WTC11 (cell line): ENCODE results near the gene CYB561D1. TPM values are rescaled to one million over a fixed set of nuclear protein-coding genes. Genes with fewer than 3 reads are reported as not detected.

Experiments
- ATAC-seq: fragments of 200-7000 bp; cut with Tn5 transposase; 2 replicates; pipeline ENCODE4 v1.10.0; 2021; ENCODE audit warnings: mild to moderate bottlenecking, moderate library complexity
- CTCF ChIA-PET: fragments of 300-600 bp; sonication (Branson Sonifier 250); formaldehyde crosslinking; loops from one replicate; lab custom pipeline; 2021; ENCODE audit warnings: antibody characterized with exemption; lab: Charles Lee
- POLR2A ChIA-PET: fragments of 350-600 bp; sonication (Branson Sonifier 250); formaldehyde crosslinking; loops from one replicate; lab custom pipeline; 2021; ENCODE audit warnings: antibody characterized with exemption; lab: Charles Lee
- DNase-seq: peaks from one replicate; pipeline ENCODE4 v3.0.0; 2021; ENCODE audit warnings: low spot score
- H3K27ac Mint-ChIP-seq: 2 replicates; pipeline ENCODE4 v1.8.0; 2021; ENCODE audit warnings: mixed read lengths
- H3K27me3 Mint-ChIP-seq: 2 replicates; pipeline ENCODE4 v1.8.0; 2021; ENCODE audit warnings: low read depth, mild to moderate bottlenecking, moderate library complexity, mixed read lengths
- H3K36me3 Mint-ChIP-seq: 2 replicates; pipeline ENCODE4 v1.8.0; 2021; ENCODE audit warnings: mixed read lengths
- H3K4me1 Mint-ChIP-seq: 2 replicates; pipeline ENCODE4 v1.8.0; 2022; ENCODE audit warnings: mixed read lengths
- H3K4me3 Mint-ChIP-seq: 2 replicates; pipeline ENCODE4 v1.8.0; 2021; ENCODE audit warnings: mild to moderate bottlenecking, moderate library complexity, mixed read lengths
- H3K9me3 Mint-ChIP-seq: 2 replicates; pipeline ENCODE4 v1.8.0; 2021; ENCODE audit warnings: mixed read lengths
- ARID4B ChIP-seq: sonication (generic); formaldehyde crosslinking; IDR thresholded peaks from 2 replicates; pipeline ENCODE4 v1.8.0; 2023; ENCODE audit warnings: missing genetic modification reagents, mild to moderate bottlenecking, borderline replicate concordance
- ATF1 ChIP-seq: sonication (generic); formaldehyde crosslinking; IDR thresholded peaks from 2 replicates; pipeline ENCODE4 v1.8.1; 2023; ENCODE audit warnings: mild to moderate bottlenecking, moderate library complexity, missing genetic modification reagents
- CBFB ChIP-seq: sonication (generic); formaldehyde crosslinking; IDR thresholded peaks from 2 replicates; pipeline ENCODE4 v1.8.1; 2022; ENCODE audit warnings: mild to moderate bottlenecking, low read depth, missing genetic modification reagents
- EMX1 ChIP-seq: fragments of 250-450 bp; sonication (Bioruptor Pico); IDR thresholded peaks from 2 replicates; pipeline ENCODE4 v1.8.0; 2021; ENCODE audit warnings: mild to moderate bottlenecking
- FOXP1 ChIP-seq: sonication (generic); formaldehyde crosslinking; IDR thresholded peaks from 2 replicates; pipeline ENCODE4 v1.8.0; 2022; ENCODE audit warnings: missing genetic modification reagents, mild to moderate bottlenecking, moderate library complexity, borderline replicate concordance
- GABPB1 ChIP-seq: sonication (generic); formaldehyde crosslinking; IDR thresholded peaks from 2 replicates; pipeline ENCODE4 v1.8.1; 2023; ENCODE audit warnings: mild to moderate bottlenecking, missing genetic modification reagents
- HMGXB4 ChIP-seq: sonication (generic); formaldehyde crosslinking; IDR thresholded peaks from 2 replicates; pipeline ENCODE4 v1.8.1; 2023; ENCODE audit warnings: mild to moderate bottlenecking, moderate library complexity, missing genetic modification reagents
- JAZF1 ChIP-seq: fragments of 250-450 bp; sonication (Bioruptor Pico); IDR thresholded peaks from 2 replicates; pipeline ENCODE4 v1.9.0; 2021; ENCODE audit warnings: moderate library complexity, mild to moderate bottlenecking, inconsistent platforms
- KAT7 ChIP-seq: sonication (generic); formaldehyde crosslinking; IDR thresholded peaks from 2 replicates; pipeline ENCODE4 v1.8.1; 2023; ENCODE audit warnings: missing genetic modification reagents, mild to moderate bottlenecking, borderline replicate concordance
- NFYB ChIP-seq: sonication (generic); formaldehyde crosslinking; conservative IDR thresholded peaks from 2 replicates; pipeline ENCODE4 v1.8.0; 2022; ENCODE audit warnings: low read depth, missing genetic modification reagents
- NR1H2 ChIP-seq: sonication (generic); formaldehyde crosslinking; IDR thresholded peaks from 2 replicates; pipeline ENCODE4 v1.9.0; 2021; ENCODE audit warnings: mild to moderate bottlenecking, moderate library complexity, missing genetic modification reagents
- SP1 ChIP-seq: sonication (generic); formaldehyde crosslinking; conservative IDR thresholded peaks from 2 replicates; pipeline ENCODE4 v1.8.1; 2022; ENCODE audit warnings: missing genetic modification reagents
- TEAD1 ChIP-seq: sonication (generic); formaldehyde crosslinking; IDR thresholded peaks from 2 replicates; pipeline ENCODE4 v1.8.0; 2022; ENCODE audit warnings: mild to moderate bottlenecking, missing genetic modification reagents
- USF1 ChIP-seq: sonication (generic); formaldehyde crosslinking; IDR thresholded peaks from 2 replicates; pipeline ENCODE4 v1.8.0; 2022; ENCODE audit warnings: mild to moderate bottlenecking, missing genetic modification reagents
- ZBTB21 ChIP-seq: sonication (generic); formaldehyde crosslinking; IDR thresholded peaks from 2 replicates; pipeline ENCODE4 v1.8.1; 2023; ENCODE audit warnings: mild to moderate bottlenecking, missing genetic modification reagents, borderline replicate concordance
- ZNF219 ChIP-seq: sonication (generic); formaldehyde crosslinking; IDR thresholded peaks from 2 replicates; pipeline ENCODE4 v1.8.0; 2023; ENCODE audit warnings: missing genetic modification reagents, mild to moderate bottlenecking, borderline replicate concordance
- ZNF396 ChIP-seq: fragments of 250-450 bp; sonication (Bioruptor Pico); IDR thresholded peaks from 2 replicates; pipeline ENCODE4 v1.8.0; 2021; ENCODE audit warnings: mild to moderate bottlenecking, moderate library complexity, borderline replicate concordance
- ZNF532 ChIP-seq: fragments of 250-450 bp; sonication (Bioruptor Pico); IDR thresholded peaks from 2 replicates; pipeline ENCODE4 v1.9.0; 2021; ENCODE audit warnings: mild to moderate bottlenecking, borderline replicate concordance
- ZNF671 ChIP-seq: fragments of 250-450 bp; sonication (Bioruptor Pico); IDR thresholded peaks from 2 replicates; pipeline ENCODE4 v1.8.0; 2021; ENCODE audit warnings: mild to moderate bottlenecking
- total RNA-seq: library from RNA; stranded (reverse); gene quantifications from 3 replicates; pipeline ENCODE4 v1.2.3, GENCODE V29; 2021

CYB561D1 gene
- total RNA-seq, 1 experiment from 2014 or later: 6.7 TPM

GRCh38 chr1:109466452-109467300 is 27.2 kb upstream of the CYB561D1 start, which contains the start of gene SYPL2 (continued):
- peak; percentile 17; the same call in 1 of the 2 replicates for TF ChIP-seq ARID4B (CRISPR knock-in tag)
- TF ChIP-seq ZBTB21 (CRISPR knock-in tag): no peak
- peak; percentile 93 for TF ChIP-seq USF1
- TF ChIP-seq ZNF396: no peak
- TF ChIP-seq CBFB (CRISPR knock-in tag): 0 out of 2 replicates have a peak, but pooled peaks have one; percentile 38
- TF ChIP-seq GABPB1 (CRISPR knock-in tag): no peak

GRCh38 chr1:109467301-109467777 is 26.6 kb upstream of the CYB561D1 start:
- POLR2A ChIA-PET: no interaction called here
- ATAC-seq: peak; percentile 48

GRCh38 chr1:109468061-109468460 is 25.8 kb upstream of the CYB561D1 start:
- CTCF ChIA-PET: interaction anchor here (1.3 to 2.9 kb wide), 4 partner anchors 15 to 65 kb away, joined by 5 to 10 read pairs (median 8); partner anchors contain the start of genes ATXN7L2 and CYB561D1
- Mint-ChIP-seq H3K9me3 (no peaks in the 10 kb centered on the region), H3K36me3 (no peaks in the 10 kb centered on the region), H3K4me3 (peak overlapping the region; percentile 76), H3K27me3 (peaks cover 60% of the 10 kb centered on the region), H3K27ac (no peak overlapping the region), H3K4me1 (peaks cover 25% of the 10 kb centered on the region)
- POLR2A ChIA-PET: no interaction called here
- ATAC-seq (no peak), DNase-seq (no peak)
- no peak for TF ChIP-seq KAT7 (CRISPR knock-in tag)
- no peak for TF ChIP-seq ZNF532 (CRISPR knock-in tag)
- TF ChIP-seq NR1H2 (CRISPR knock-in tag): no peak
- TF ChIP-seq ZBTB21 (CRISPR knock-in tag): no peak
- no peak for TF ChIP-seq SP1 (CRISPR knock-in tag)
- TF ChIP-seq FOXP1 (CRISPR knock-in tag): no peak
- no peak for TF ChIP-seq CBFB (CRISPR knock-in tag)
- no peak for TF ChIP-seq JAZF1 (CRISPR knock-in tag)
- no peak for TF ChIP-seq EMX1 (CRISPR knock-in tag)
- no peak for TF ChIP-seq ATF1 (CRISPR knock-in tag)
- TF ChIP-seq ZNF219: no peak
- TF ChIP-seq HMGXB4: no peak

More at GRCh38 chr1:109467301-109467777, 26.6 kb upstream of the CYB561D1 start:
- peaks cover 25% of the 10 kb centered on the region for H3K4me1 Mint-ChIP-seq
- DNase-seq: peak; percentile 28
- peaks cover 68% of the 10 kb centered on the region for H3K27me3 Mint-ChIP-seq
- no peak overlapping the region for H3K27ac Mint-ChIP-seq
- peak overlapping the region; percentile 76 for H3K4me3 Mint-ChIP-seq
- CTCF ChIA-PET: interaction anchor here (1.3 to 1.7 kb wide), 2 partner anchors 26 to 65 kb away, joined by 5 read pairs; partner anchors contain the start of gene CYB561D1
- no peaks in the 10 kb centered on the region for H3K9me3 Mint-ChIP-seq
- H3K36me3 Mint-ChIP-seq: no peaks in the 10 kb centered on the region
- no peak for TF ChIP-seq NFYB (CRISPR knock-in tag)
- no peak for TF ChIP-seq ZNF671 (CRISPR knock-in tag)
- peak; percentile 40; the same call in 1 of the 2 replicates for TF ChIP-seq TEAD1 (CRISPR knock-in tag)
